Measurements from ENCODE around the gene NRDC.
A peak's percentile ranks its signal among the peaks of the same experiment; 100 is the strongest.
"Not testable (repeated sequence)": the region's sequence is repeated elsewhere in the genome, so short reads cannot be mapped to it uniquely, and the experiment has no call there.

Gene NRDC

GRCh38 chr1:51853360-51853759 is 25.2 kb downstream of the NRDC start:
- no peak for DNase-seq (ENCODE audit: low read depth, low spot score)
- H3K4me3 ChIP-seq (ENCODE audit: low read length): no peak overlapping the region

- DNase-seq (ENCODE audit: low read depth, low spot score): no peak
- H3K4me3 ChIP-seq (ENCODE audit: low read length): no peak overlapping the region
Observed at GRCh38 chr1:51851882-51852396, 26.6 kb downstream of the NRDC start.

DNA sequence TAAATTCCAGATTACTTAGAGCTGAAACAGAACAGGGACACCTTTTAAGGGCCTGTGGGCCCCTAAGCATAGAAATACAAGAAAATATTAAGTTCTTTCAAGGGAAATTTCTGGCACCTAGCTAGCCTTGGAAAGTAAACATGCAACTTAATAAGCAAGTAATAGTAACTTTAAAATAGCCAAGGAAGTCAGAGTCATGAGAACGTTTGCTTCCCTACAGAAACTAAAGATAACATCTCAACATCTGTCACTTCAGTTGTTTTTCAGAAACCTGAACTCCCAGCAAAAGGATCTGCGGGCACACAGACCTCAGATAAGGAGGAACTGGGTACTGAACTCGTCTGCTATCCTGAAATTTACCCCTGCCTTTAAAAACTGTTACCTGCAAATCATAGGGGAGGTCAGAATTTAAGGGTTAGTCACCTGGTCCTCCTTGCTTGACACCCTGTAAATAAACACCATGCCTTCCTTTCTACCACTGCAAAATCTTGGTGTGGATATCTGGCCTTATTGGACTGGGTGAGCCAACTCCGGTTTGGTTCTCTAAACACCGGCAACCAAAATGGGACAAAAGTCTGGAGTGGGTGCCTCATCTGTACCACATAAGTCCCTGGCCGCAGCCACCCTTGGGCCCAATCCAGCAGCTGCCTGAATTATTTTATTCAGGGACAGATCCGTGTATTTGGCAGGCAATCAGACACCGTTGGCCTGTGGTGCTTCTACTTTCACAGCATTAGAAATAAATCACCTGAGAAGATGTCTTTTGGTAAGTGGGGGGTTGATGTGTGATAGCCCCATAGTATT is 27.9 kb downstream of the NRDC start:
- H3K4me3 ChIP-seq (ENCODE audit: low read length): no peak overlapping the region
- DNase-seq (ENCODE audit: low read depth, low spot score): peak; percentile 42

GRCh38 chr1:51847294-51847920 is 31.1 kb downstream of the NRDC start:
- DNase-seq (ENCODE audit: low read depth, low spot score): no peak
- no peak overlapping the region for H3K4me3 ChIP-seq (ENCODE audit: low read length)

GRCh38 chr1:51843948-51844347 is 34.6 kb downstream of the NRDC start:
- no peak for DNase-seq (ENCODE audit: low read depth, low spot score)

GRCh38 chr1:51842261-51842660 is 36.3 kb downstream of the NRDC start:
- DNase-seq (ENCODE audit: low read depth, low spot score): no peak
- H3K4me3 ChIP-seq (ENCODE audit: low read length): no peak overlapping the region

More at GRCh38 chr1:51843948-51844347, 34.6 kb downstream of the NRDC start:
- H3K4me3 ChIP-seq (ENCODE audit: low read length): no peak overlapping the region

GRCh38 chr1:51840743-51841461 is 37.6 kb downstream of the NRDC start:
- peak; percentile 32 for DNase-seq (ENCODE audit: low read depth, low spot score)
- H3K4me3 ChIP-seq (ENCODE audit: low read length): no peak overlapping the region

GRCh38 chr1:51840182-51840581 is 38.3 kb downstream of the NRDC start:
- DNase-seq (ENCODE audit: low read depth, low spot score): no peak
- H3K4me3 ChIP-seq (ENCODE audit: low read length): no peak overlapping the region

GRCh38 chr1:51839094-51839493 is 39.4 kb downstream of the NRDC start:
- H3K4me3 ChIP-seq (ENCODE audit: low read length): no peak overlapping the region
- no peak for DNase-seq (ENCODE audit: low read depth, low spot score)

GRCh38 chr1:51837243-51837642 is 41.3 kb downstream of the NRDC start:
- DNase-seq (ENCODE audit: low read depth, low spot score): no peak
- no peak overlapping the region for H3K4me3 ChIP-seq (ENCODE audit: low read length)

DNA sequence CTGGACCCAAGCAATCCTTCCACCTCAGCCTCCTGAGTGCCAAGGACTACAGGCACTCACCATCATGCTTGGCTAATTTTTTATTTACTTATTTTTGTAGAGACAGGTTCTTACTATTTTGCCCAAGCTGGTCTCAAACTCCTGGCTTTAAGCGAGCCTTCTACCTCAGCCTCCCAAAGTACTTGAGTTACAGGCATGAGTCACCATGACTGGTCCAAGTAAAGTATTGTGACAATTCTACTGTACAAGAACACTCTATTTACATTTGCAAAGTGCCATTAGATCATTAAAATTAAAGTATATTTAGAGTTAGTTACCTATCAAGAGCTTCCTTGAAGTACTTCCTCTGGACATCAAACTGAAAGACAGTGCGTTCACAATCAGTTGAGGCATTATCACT is 44.8 kb downstream of the NRDC start:
- no peak overlapping the region for H3K4me3 ChIP-seq (ENCODE audit: low read length)
- DNase-seq (ENCODE audit: low read depth, low spot score): no peak

DNA sequence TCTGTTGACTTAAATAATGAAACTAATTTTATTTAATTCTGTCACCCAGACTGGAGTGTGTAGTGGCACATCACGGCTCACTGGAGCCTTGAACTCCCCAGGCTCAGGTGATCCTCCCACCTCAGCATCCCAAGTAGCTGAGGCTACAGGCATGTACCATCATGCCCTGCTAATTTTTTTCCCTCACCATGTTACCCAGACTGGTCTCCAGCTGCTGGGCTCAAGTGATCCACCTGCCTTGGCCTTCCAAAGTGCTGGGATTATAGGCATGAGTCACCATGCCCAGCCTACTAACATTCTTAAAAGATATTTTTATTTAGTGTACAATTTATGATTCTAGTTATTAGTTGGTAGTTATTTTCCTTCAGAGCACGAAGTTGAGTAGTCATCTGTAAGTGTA is 49.5 kb downstream of the NRDC start:
- no peak for DNase-seq (ENCODE audit: low read depth, low spot score)
- no peak overlapping the region for H3K4me3 ChIP-seq (ENCODE audit: low read length)

DNA sequence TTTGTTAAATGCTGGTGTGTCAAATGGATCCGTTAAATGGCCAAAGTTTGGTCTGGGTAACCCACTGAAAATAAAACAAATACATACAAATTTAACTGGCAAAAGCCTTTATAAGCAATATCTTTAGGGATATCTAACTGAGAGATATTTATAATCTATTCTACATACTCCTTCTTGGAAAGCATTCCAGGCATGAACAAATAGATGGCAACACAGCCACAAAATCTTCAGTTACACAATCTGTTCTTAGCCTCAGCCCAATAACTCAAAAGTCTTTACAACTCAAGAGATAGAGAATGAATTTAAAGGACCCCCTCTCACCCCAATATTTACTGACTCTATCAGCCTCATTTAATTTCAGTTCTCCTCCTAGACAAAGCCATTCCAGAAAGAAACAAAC is 58.7 kb downstream of the NRDC start:
- H3K4me3 ChIP-seq (ENCODE audit: low read length): no peak overlapping the region
- no peak for DNase-seq (ENCODE audit: low read depth, low spot score)

GRCh38 chr1:51819021-51819420 is 59.5 kb downstream of the NRDC start:
- DNase-seq (ENCODE audit: low read depth, low spot score); H3K4me3 ChIP-seq (ENCODE audit: low read length): not testable (repeated sequence)

GRCh38 chr1:51818487-51818886 is 60.0 kb downstream of the NRDC start:
- DNase-seq (ENCODE audit: low read depth, low spot score): no peak
- no peak overlapping the region for H3K4me3 ChIP-seq (ENCODE audit: low read length)

DNA sequence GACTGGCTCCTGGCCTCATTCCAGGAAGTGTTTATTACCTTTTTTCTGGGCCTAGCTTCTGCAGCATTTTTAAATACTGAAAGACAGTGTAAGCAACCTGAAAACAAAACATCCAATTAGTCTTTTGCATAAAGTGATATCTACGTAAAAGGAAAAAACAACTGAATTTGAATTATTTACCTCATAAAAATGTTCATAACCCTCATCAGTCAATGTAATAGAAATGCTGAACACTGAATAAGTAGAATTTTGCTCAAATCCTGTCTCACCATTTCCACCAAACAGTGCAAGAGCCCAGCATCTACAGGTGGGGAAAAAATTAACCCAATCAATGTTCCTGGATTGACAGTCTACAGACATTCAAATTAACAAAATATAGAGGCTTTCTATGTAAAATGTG is 64.0 kb downstream of the NRDC start:
- no peak overlapping the region for H3K4me3 ChIP-seq (ENCODE audit: low read length)
- no peak for DNase-seq (ENCODE audit: low read depth, low spot score)

- no peak overlapping the region for H3K4me3 ChIP-seq (ENCODE audit: low read length)
- DNase-seq (ENCODE audit: low read depth, low spot score): no peak
Observed at GRCh38 chr1:51799372-51799771, 79.2 kb downstream of the NRDC start.

DNA sequence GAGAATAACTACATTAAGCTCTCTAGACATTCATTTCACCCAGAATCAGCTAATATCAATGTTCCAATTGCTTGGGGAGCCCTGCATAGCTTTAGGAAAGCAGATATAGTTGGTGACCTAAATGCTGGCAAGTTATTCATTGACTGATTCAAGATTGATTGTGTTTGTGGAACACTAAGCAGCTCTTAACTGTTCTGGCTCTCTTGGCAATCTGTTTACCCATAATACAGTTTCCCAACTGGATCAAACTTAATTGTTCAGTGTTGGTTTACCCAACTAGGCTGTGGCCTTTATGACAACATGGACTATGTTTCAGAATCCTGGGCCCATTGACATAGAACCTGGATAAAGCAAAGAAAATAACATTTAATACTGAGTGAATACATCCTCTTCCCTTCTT is 83.7 kb downstream of the NRDC start:
- no peak for DNase-seq (ENCODE audit: low read depth, low spot score)

DNA sequence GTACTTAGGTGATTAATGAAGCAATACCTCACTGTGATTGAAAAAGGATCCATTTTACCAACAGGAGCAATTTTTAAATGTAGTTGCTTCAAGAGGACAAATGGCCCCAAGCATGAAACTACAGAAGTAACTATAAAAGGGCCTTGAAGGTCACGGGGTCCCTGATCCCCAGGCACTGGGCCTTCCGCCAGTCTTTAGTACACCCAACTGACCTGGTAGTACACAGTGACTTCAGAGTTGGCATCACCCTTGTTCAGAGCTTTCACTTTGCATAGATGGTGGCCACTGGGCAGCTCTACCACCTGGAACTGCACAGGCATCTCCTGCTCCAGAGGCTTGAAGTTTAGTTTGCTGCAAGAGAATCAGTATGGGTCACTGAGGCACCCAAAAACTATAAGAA is 84.3 kb downstream of the NRDC start:
- no peak for DNase-seq (ENCODE audit: low read depth, low spot score)
- H3K4me3 ChIP-seq (ENCODE audit: low read length): no peak overlapping the region

More for the DNA sequence above, 83.7 kb downstream of the NRDC start:
- H3K4me3 ChIP-seq (ENCODE audit: low read length): no peak overlapping the region

DNA sequence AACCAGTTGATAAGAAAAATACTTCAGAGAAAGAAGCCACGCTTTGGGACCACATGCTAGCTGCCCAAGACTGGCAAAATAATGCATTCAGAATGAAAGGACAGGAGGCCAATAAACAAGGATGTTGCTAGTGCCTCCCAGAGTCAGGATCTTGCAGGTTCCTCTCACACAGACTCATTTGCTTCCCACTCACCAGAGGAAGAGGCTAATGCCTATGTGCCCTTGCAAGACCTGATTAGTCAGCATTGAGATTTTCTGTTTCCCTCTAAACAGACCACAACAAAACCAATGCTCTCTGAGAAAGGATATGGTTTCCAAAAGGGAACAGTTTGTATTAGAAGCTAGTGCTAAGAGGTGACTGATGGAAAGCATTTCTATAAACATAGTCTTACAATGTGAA is 85.7 kb downstream of the NRDC start:
- peak; percentile 38 for DNase-seq (ENCODE audit: low read depth, low spot score)
- no peak overlapping the region for H3K4me3 ChIP-seq (ENCODE audit: low read length)
